Measurements from ENCODE around the gene AIRE.

Gene AIRE

DNA sequence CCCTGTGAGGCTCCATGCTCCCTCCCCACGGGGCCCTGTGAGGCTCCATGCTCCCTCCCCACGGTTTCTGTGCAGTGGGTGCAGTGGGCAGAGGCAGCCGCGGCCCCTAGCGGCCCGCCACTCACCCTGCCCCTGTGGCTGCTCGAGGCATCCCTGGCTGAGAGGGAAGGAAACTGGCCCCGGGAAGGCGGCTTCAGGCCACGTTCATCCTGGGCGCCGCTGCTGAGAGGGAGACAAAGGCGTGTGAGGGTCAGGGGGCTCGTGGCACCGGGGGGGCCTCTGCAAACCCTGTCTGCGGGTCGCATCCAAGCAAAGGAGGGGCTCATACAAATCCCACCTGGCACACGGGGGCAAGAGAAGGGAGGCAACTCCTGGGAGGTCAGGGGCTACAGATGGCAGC, 45.0 kb downstream of the AIRE start:
- no peaks in the 10 kb centered on the region for H3K9me3 ChIP-seq (ENCODE audit: insufficient read depth, low read length)
- H4K20me1 ChIP-seq (ENCODE audit: low read depth, low read length) = no peaks in the 10 kb centered on the region
- no peak overlapping the region for H3K4me3 ChIP-seq (ENCODE audit: insufficient read depth, low read length, poor library complexity, severe bottlenecking)
- no peaks in the 10 kb centered on the region for H3K36me3 ChIP-seq (ENCODE audit: low read length)
- H2AFZ ChIP-seq (ENCODE audit: low read depth, low read length, severe bottlenecking) = no peak overlapping the region
- TF ChIP-seq, protein P1, sequence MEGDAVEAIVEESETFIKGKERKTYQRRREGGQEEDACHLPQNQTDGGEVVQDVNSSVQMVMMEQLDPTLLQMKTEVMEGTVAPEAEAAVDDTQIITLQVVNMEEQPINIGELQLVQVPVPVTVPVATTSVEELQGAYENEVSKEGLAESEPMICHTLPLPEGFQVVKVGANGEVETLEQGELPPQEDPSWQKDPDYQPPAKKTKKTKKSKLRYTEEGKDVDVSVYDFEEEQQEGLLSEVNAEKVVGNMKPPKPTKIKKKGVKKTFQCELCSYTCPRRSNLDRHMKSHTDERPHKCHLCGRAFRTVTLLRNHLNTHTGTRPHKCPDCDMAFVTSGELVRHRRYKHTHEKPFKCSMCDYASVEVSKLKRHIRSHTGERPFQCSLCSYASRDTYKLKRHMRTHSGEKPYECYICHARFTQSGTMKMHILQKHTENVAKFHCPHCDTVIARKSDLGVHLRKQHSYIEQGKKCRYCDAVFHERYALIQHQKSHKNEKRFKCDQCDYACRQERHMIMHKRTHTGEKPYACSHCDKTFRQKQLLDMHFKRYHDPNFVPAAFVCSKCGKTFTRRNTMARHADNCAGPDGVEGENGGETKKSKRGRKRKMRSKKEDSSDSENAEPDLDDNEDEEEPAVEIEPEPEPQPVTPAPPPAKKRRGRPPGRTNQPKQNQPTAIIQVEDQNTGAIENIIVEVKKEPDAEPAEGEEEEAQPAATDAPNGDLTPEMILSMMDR (IDR thresholded peaks at IDR 0.05; ENCODE audit: insufficient read depth, low read length, poor library complexity, severe bottlenecking) = no peak
- no peak for TF ChIP-seq EZH2phosphoT487 (conservative IDR thresholded peaks at IDR 0.05; ENCODE audit: low read length)
- no peaks in the 10 kb centered on the region for H3K27me3 ChIP-seq (ENCODE audit: low read length)
- H3K9ac ChIP-seq (ENCODE audit: low read length) = no peak overlapping the region
- H3K4me2 ChIP-seq (ENCODE audit: low read depth, low read length, poor library complexity, severe bottlenecking) = no peak overlapping the region
- no peaks in the 10 kb centered on the region for H3K9me2 ChIP-seq (replicated peaks; ENCODE audit: insufficient read depth, low read length)
- no peaks in the 10 kb centered on the region for H3F3A ChIP-seq (ENCODE audit: insufficient read depth)
- no peak overlapping the region for H3K27ac ChIP-seq (ENCODE audit: low read depth, low read length)
- H3K79me2 ChIP-seq (ENCODE audit: insufficient read depth, low read length) = no peaks in the 10 kb centered on the region

DNA sequence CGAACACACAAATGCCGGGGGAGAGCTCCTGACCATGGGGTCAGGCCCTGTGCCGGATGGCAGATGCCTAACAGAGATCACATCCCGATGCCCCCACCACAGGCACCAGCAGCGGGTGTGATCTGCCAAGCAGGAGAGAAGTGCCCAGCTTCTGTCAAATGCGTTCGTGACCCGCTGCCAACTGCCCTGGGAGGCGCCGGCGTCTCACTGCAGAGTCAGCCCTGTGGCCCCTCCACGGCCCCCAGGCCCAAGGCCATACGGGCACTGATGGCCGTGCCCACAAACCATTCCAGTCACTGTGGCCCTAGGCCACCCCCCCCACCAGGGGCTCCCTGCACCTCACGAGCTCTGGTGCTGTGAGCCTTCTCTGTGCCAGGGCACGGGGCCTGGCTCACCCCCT, 45.5 kb downstream of the AIRE start:
- Histone ChIP-seq H3K4me2 (ENCODE audit: low read depth, low read length, poor library complexity, severe bottlenecking) (no peak overlapping the region), H3K9me3 (ENCODE audit: insufficient read depth, low read length) (no peaks in the 10 kb centered on the region), H3K27me3 (ENCODE audit: low read length) (no peaks in the 10 kb centered on the region), H3F3A (ENCODE audit: insufficient read depth) (no peaks in the 10 kb centered on the region), H4K20me1 (ENCODE audit: low read depth, low read length) (no peaks in the 10 kb centered on the region), H3K9ac (ENCODE audit: low read length) (no peak overlapping the region), H2AFZ (ENCODE audit: low read depth, low read length, severe bottlenecking) (no peak overlapping the region), H3K27ac (ENCODE audit: low read depth, low read length) (no peak overlapping the region), H3K9me2 (replicated peaks; ENCODE audit: insufficient read depth, low read length) (no peaks in the 10 kb centered on the region), H3K36me3 (ENCODE audit: low read length) (no peaks in the 10 kb centered on the region), H3K79me2 (ENCODE audit: insufficient read depth, low read length) (no peaks in the 10 kb centered on the region), H3K4me3 (ENCODE audit: insufficient read depth, low read length, poor library complexity, severe bottlenecking) (no peak overlapping the region)
- no peak for TF ChIP-seq EZH2phosphoT487 (conservative IDR thresholded peaks at IDR 0.05; ENCODE audit: low read length)
- TF ChIP-seq, protein P1 (IDR thresholded peaks at IDR 0.05; ENCODE audit: insufficient read depth, low read length, poor library complexity, severe bottlenecking) = no peak

DNA sequence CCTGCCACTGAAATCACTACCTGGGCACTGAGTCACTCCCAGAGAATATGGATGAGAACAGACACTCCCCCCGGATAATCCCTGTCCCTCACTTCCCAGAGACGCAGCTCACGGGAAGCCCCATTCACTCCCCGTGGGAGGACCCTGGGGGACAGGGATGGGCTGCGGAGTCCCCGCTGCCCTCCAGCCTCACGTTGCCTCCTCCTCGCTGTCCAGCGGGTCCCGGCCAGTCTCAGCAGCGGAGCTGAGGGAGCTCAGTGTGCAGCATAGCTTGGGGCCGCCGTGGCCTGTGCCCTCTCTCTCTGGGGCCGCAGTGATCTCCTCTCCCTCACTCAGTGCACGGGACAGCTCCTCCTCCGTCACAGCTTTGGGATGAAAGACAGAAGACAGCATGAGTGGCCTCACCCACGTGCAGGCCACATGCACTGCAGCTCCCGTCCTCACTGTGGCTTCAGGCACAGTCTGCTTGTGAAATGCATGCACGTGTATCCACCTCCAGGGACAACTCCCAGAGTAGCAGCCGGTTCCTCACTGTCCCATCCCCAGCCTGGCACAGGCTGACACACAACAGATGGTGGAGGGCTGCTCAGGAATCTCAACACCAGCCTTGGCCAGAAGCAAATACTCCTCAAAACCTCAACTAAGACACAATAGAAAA, 46.1 kb downstream of the AIRE start:
- Histone ChIP-seq H3F3A (ENCODE audit: insufficient read depth) (no peaks in the 10 kb centered on the region), H3K27me3 (ENCODE audit: low read length) (no peaks in the 10 kb centered on the region), H3K36me3 (ENCODE audit: low read length) (no peaks in the 10 kb centered on the region), H3K9me3 (ENCODE audit: insufficient read depth, low read length) (no peaks in the 10 kb centered on the region), H3K4me3 (ENCODE audit: insufficient read depth, low read length, poor library complexity, severe bottlenecking) (no peak overlapping the region), H4K20me1 (ENCODE audit: low read depth, low read length) (no peaks in the 10 kb centered on the region), H3K9me2 (replicated peaks; ENCODE audit: insufficient read depth, low read length) (no peaks in the 10 kb centered on the region), H3K9ac (ENCODE audit: low read length) (no peak overlapping the region), H3K27ac (ENCODE audit: low read depth, low read length) (no peak overlapping the region), H3K4me2 (ENCODE audit: low read depth, low read length, poor library complexity, severe bottlenecking) (no peak overlapping the region), H2AFZ (ENCODE audit: low read depth, low read length, severe bottlenecking) (no peak overlapping the region), H3K79me2 (ENCODE audit: insufficient read depth, low read length) (no peaks in the 10 kb centered on the region)
- TF ChIP-seq, protein P1 (IDR thresholded peaks at IDR 0.05; ENCODE audit: insufficient read depth, low read length, poor library complexity, severe bottlenecking) = no peak
- no peak for TF ChIP-seq EZH2phosphoT487 (conservative IDR thresholded peaks at IDR 0.05; ENCODE audit: low read length)

Data from SU-DHL-6 (cell line).